Spleen (tissue), 7 donors: ENCODE results near the gene VTCN1.

Experiments
- POLR2A ChIP-seq, 3 donors: fragments of 450-650 bp; IDR thresholded peaks; one replicate each; pipeline ENCODE4 v1.5.1; 2017; ENCODE audit warnings: antibody characterized with exemption in 3 of 3, mild to moderate bottlenecking in 1 of 3
- TF ChIP-seq, protein P1 (sequence below), 11 experiments: fragments of 200-600 bp in 7 of 11; fragments of 450-650 bp in 4 of 11; sonication (generic) in 4 of 11; IDR thresholded peaks in 8 of 11; conservative IDR thresholded peaks in 3 of 11; 1 replicate in 7 of 11; 2 replicates in 4 of 11; pipeline versions ENCODE4 v1.4.0 to v1.8.0; 2016 to 2021; ENCODE audit warnings: antibody characterized with exemption in 11 of 11, inconsistent platforms in 4 of 11, mild to moderate bottlenecking in 1 of 11
- donor health status: DM: no; HTN: no; CAD: no; lungs with moderate emphysema.
- donor health status: DM: no; HTN: no; CAD: no.
- donor health status: DM: no; HTN: no; CAD: no.

DNA sequence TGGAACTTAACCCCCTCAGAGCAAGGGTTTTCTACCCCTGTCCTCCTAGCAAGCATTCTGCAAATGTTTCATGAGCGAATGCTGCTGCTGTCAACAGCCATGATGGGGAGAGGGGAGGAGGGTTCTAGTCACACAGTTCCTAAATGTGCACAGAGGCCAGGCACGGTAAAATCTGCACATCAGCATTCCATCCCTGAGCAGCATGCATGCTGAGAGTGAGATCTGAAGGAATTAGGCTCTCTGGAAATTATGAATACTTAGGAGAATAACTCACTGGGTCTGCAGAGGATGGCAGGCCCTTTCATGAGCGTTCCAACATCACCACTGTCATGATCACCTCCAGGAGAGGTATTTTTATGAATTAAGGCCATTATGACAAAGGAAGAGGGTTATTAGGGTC lies 2.1 kb downstream of the VTCN1 start:
- TF ChIP-seq, protein P1, sequence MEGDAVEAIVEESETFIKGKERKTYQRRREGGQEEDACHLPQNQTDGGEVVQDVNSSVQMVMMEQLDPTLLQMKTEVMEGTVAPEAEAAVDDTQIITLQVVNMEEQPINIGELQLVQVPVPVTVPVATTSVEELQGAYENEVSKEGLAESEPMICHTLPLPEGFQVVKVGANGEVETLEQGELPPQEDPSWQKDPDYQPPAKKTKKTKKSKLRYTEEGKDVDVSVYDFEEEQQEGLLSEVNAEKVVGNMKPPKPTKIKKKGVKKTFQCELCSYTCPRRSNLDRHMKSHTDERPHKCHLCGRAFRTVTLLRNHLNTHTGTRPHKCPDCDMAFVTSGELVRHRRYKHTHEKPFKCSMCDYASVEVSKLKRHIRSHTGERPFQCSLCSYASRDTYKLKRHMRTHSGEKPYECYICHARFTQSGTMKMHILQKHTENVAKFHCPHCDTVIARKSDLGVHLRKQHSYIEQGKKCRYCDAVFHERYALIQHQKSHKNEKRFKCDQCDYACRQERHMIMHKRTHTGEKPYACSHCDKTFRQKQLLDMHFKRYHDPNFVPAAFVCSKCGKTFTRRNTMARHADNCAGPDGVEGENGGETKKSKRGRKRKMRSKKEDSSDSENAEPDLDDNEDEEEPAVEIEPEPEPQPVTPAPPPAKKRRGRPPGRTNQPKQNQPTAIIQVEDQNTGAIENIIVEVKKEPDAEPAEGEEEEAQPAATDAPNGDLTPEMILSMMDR (IDR thresholded peaks at IDR 0.05 in 8 of 11, conservative IDR thresholded peaks at IDR 0.05 in 3 of 11) = no peak
- no peak for TF ChIP-seq POLR2A (IDR thresholded peaks at IDR 0.05)
